K562 (cell line): Measurements from ENCODE around the gene CALML6. TPM values are rescaled to one million over a fixed set of nuclear protein-coding genes. Genes with fewer than 3 reads are reported as not detected.
A peak's percentile ranks its signal among the peaks of the same experiment; 100 is the strongest.

Source experiments
- BRF1 ChIP-seq: IDR thresholded peaks from 3 replicates; pipeline ENCODE4 v1.6.1; 2011; ENCODE audit warnings: borderline replicate concordance, mild to moderate bottlenecking; ENCODE audit not compliant: insufficient read length; ENCODE audit errors: extremely low read depth
- CBFA2T3 ChIP-seq: fragments of 450-650 bp; IDR thresholded peaks from 2 replicates; pipeline ENCODE4 v1.6.1; 2017
- CREB3L1 ChIP-seq: fragments of 450-650 bp; IDR thresholded peaks from 2 replicates; pipeline ENCODE4 v1.6.1; 2014; ENCODE audit warnings: low read depth, mild to moderate bottlenecking, moderate library complexity, borderline replicate concordance
- ELF1 ChIP-seq: fragments of 200-800 bp; sonication (Bioruptor generic); IDR thresholded peaks from 2 replicates; pipeline ENCODE4 v1.6.1; 2016; ENCODE audit warnings: missing genetic modification characterization, missing compliant biosample characterization
- ETV1 ChIP-seq: fragments of 450-650 bp; conservative IDR thresholded peaks from 2 replicates; pipeline ENCODE4 v1.6.1; 2016; ENCODE audit warnings: missing genetic modification characterization, control low read depth, low read depth, missing compliant biosample characterization
- ETV6 ChIP-seq, 3 experiments: fragments of 150-350 bp in 1 of 3; sonication (generic) in 1 of 3; formaldehyde crosslinking in 1 of 3; IDR thresholded peaks; 2 replicates each; pipeline versions ENCODE4 v1.6.1 to v1.8.0; 2014 to 2022; ENCODE audit warnings: borderline replicate concordance in 2 of 3, low read depth in 2 of 3, antibody characterized with exemption in 1 of 3, low read length in 1 of 3, mild to moderate bottlenecking in 1 of 3, missing genetic modification reagents in 1 of 3
- GABPA ChIP-seq: fragments of 200-800 bp; sonication (Bioruptor generic); conservative IDR thresholded peaks from 2 replicates; pipeline ENCODE4 v1.6.1; 2016; ENCODE audit warnings: low read depth, missing genetic modification characterization, missing compliant biosample characterization
- GABPB1 ChIP-seq: sonication (generic); formaldehyde crosslinking; IDR thresholded peaks from 2 replicates; pipeline ENCODE4 v1.8.0; 2022; ENCODE audit warnings: mild to moderate bottlenecking, missing genetic modification reagents
- HDAC6 ChIP-seq: IDR thresholded peaks from 2 replicates; pipeline ENCODE4 v1.6.1; 2012; ENCODE audit warnings: low read depth, mild to moderate bottlenecking, control low read depth, inconsistent platforms, low read length, moderate library complexity
- KLF1 ChIP-seq: fragments of 450-650 bp; IDR thresholded peaks from 2 replicates; pipeline ENCODE4 v1.6.1; 2016; ENCODE audit warnings: missing genetic modification characterization, missing compliant biosample characterization
- KLF13 ChIP-seq: fragments of 450-650 bp; IDR thresholded peaks from 2 replicates; pipeline ENCODE4 v1.6.1; 2016; ENCODE audit warnings: missing genetic modification characterization, low read depth, mild to moderate bottlenecking, missing compliant biosample characterization, moderate library complexity, borderline replicate concordance
- STAG1 ChIP-seq: sonication (generic); formaldehyde crosslinking; IDR thresholded peaks from 2 replicates; pipeline ENCODE4 v1.5.0; 2020; ENCODE audit warnings: missing genetic modification reagents, borderline replicate concordance
- TGIF2 ChIP-seq: sonication (generic); formaldehyde crosslinking; IDR thresholded peaks from 2 replicates; pipeline ENCODE4 v1.8.1; 2022; ENCODE audit warnings: mild to moderate bottlenecking, missing genetic modification reagents, moderate library complexity
- ZBTB40 ChIP-seq, 2 experiments: fragments of 450-650 bp in 1 of 2; sonication (generic) in 1 of 2; formaldehyde crosslinking in 1 of 2; IDR thresholded peaks; 2 replicates each; pipeline versions ENCODE4 v1.7.1 to v1.9.0; 2016 to 2022; ENCODE audit warnings: inconsistent platforms in 1 of 2, mild to moderate bottlenecking in 1 of 2, missing genetic modification reagents in 1 of 2
- polyA plus RNA-seq, 8 experiments: library from polyadenylated mRNA; depleted of rRNA in 4 of 8; stranded (reverse) in 5 of 8; unstranded in 3 of 8; fragments of >200 nt; fragmentation: Nextera tagmentation in 2 of 8; fragmentation: Illumina TruSeq in 1 of 8; extraction: Ambion mirVana in 2 of 8; extraction: Trizol in 1 of 8; gene quantifications; 2 replicates each; pipeline versions ENCODE4 v1.2.1 to v1.2.3, GENCODE V29; 2011 to 2014; ENCODE audit warnings: inconsistent platforms in 1 of 8, missing spikeins in 1 of 8
- total RNA-seq, 7 experiments: library from RNA; depleted of rRNA in 6 of 7; stranded (reverse); fragments of >200 nt in 6 of 7; fragmentation: Illumina TruSeq in 2 of 7; extraction: Trizol in 2 of 7; gene quantifications; 2 replicates each; pipeline versions ENCODE4 v1.2.1 to v1.2.3, GENCODE V29; 2011 to 2021; ENCODE audit warnings: low replicate concordance in 1 of 7

Gene CALML6
- total and polyA plus RNA-seq, 9 of the 15 experiments (the other 6 are each of a cell fraction or from before 2014, with no cell fraction given), result 0.14 TPM; not detected in 8

- no peak for TF ChIP-seq CBFA2T3
- TF ChIP-seq BRF1, result no peak
- TF ChIP-seq STAG1 (CRISPR knock-in tag), result no peak
- TF ChIP-seq ELF1, result peak; percentile 80
- TF ChIP-seq ZBTB40 (IDR thresholded peaks at IDR 0.05), result peak; percentile 90
- no peak for TF ChIP-seq ZBTB40 (CRISPR knock-in tag; IDR thresholded peaks at IDR 0.05)
- TF ChIP-seq KLF13 (tag), result no peak
- no peak for TF ChIP-seq HDAC6
- peak; percentile 56; the same call in 1 of the 2 replicates for TF ChIP-seq KLF1
- TF ChIP-seq ETV1, result peak; percentile 94
- peak; percentile 62 to 80; a peak in 3 of 4 replicates for TF ChIP-seq ETV6 (IDR thresholded peaks at IDR 0.05; ENCODE audit: borderline replicate concordance in 1 of 2, low read depth in 2 of 2, low read length in 1 of 2)
- peak; percentile 99 for TF ChIP-seq ETV6 (CRISPR knock-in tag; IDR thresholded peaks at IDR 0.05; ENCODE audit: borderline replicate concordance)
- no peak for TF ChIP-seq CREB3L1
- TF ChIP-seq GABPA (tag), result peak; percentile 86
- peak; percentile 94 for TF ChIP-seq GABPB1 (CRISPR knock-in tag)
- TF ChIP-seq TGIF2 (CRISPR knock-in tag), result 0 out of 2 replicates have a peak, but pooled peaks have one; percentile 28
Measured at GRCh38 chr1:1954831-1955441, 39.9 kb downstream of the CALML6 start (continued).
